Stimulated activated CD4-positive, alpha-beta T cell treated with anti-CD3 and anti-CD28 coated beads, Interleukin-15, amount 100 ng/mL, for 1 hour (primary cell): ENCODE data around the gene WWOX.

Source experiments
- DNase-seq, 2 donors: peaks; one replicate each; pipeline ENCODE4 v3.0.0-alpha.2; 2020; ENCODE audit warnings: low read depth in 1 of 2, low spot score in 1 of 2

The WWOX gene

DNA sequence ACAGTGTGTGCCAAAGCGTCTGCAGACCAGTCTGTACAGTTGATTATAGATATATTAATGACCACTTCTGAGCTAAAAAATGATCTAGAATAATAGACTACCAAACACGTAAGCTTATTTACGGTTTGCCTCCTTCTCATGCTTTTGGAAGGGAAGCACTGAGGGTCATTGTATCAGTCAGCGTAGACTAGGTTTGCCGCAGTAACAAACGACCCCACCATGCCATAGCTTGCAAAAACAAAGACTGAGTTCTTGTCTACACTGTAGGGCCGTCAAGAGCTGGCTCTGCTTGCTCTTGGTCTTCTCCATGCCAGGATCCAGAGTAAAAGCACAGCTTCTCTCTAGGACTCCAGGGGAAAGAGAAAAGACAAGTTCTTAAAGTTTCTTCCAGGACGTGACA, 820.4 kb downstream of the WWOX start:
- no peak for DNase-seq

DNA sequence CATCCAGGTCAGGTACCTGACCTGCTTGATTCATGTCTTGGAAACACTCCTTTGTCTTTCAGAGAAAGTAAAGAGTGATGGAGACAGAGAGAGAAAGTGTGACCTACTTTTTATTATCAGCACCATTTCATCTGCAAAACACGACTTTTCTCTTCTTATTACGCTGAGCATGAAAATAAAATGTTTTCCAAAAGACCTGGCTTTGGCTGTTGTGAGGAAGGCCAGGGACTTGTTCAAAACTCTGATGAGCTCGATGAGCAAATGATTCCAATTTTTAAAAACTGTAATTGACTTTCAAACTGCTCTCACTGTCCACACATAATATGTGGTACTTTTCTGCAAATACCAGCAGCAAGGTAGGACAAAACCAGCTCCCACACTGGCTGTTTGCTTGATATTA, 821.2 kb downstream of the WWOX start:
- DNase-seq, result no peak

DNA sequence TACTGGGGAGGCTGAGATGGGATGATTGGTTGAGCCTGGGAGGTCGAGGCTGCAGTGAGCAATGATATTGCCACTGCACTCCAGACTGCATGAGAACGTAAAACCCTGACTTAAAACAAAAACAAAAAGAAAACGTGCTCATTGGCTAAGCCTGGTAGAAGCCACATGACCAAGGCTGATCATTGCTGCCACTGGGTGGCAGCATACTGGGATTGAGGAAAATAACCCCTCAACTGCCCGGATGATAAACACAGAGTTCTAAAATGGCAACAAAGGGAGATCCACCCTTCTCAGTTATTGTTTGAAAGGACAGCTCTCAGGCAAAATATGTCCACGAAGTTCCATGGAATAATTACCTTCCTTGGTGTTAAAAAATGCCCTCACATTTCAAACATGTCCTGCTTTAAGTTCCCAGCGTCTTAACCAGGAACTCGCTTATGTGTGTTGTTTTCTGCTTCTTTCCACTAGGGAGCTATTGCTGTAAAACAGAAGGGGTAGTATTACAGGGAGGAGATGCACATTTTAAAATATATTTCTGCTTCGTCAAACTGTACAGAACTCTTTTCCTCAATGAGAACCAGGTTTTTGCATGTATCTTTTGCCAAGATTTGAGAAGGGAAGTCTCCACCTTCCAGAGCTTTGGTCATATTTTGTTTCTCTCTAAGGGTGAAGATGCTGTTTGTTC, 825.8 kb downstream of the WWOX start:
- DNase-seq, result peak in 1 of 2 donors; percentile 33

DNA sequence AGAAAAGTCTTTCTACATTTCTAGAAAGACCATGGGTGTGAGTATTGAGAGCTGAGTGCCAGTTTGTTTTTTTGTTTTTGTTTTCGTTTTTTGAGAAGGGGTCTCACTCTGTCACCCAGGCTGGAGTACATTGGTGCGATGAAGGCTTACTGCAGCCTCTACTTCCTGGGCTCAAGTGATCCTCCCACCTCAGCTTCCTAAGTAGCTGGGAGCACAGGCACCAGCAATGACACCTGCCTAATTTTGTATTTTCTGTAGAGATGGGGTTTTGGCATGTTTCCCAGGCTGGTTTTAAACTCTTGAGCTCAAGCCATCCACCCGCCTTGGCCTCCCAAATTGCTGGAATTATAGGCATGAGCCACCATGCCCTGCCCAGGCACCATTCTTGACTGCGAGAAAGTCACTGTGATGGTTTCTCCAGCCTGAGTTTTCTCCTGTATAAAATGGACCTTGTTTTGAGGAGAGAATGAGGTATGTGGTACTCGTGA, 827.3 kb downstream of the WWOX start:
- no peak for DNase-seq

DNA sequence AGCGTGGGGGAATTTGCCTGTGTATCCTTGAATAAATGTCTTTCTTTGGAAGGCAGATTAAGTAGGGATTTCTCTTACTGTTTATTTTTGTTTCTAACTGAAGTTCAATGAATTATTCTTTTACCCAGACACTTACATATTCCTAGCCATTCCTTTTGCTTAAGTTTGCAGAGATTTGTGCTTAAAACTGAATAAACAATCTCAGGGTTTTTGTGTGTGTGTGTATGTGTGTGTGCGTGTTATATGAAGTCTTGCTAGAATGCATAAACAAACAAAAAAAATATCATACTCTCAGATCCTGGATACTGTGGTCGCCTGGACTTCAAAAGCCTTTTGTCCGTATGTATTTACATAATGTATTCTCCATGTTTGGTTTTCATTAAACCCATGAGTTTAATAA, 828.3 kb downstream of the WWOX start:
- no peak for DNase-seq

DNA sequence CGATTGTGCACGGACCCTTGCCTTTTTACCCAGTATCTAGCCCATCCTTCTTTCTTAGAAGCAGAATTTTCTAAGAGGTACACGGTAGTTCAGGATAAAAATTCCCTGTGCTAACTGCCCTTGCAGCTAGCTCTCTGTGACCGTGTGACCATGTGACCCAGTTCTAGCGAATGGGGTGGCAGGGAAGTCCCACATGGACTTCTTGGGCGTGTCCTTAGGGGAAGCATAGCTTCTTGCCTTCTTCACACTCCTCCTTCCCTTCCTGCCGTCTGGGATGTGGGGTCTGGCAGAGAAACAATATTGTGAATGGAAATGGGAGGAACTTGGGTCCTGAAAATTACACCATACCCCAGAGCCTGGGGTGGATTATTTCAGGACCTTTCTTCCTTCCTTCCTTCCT, 830.4 kb downstream of the WWOX start:
- DNase-seq, result no peak

DNA sequence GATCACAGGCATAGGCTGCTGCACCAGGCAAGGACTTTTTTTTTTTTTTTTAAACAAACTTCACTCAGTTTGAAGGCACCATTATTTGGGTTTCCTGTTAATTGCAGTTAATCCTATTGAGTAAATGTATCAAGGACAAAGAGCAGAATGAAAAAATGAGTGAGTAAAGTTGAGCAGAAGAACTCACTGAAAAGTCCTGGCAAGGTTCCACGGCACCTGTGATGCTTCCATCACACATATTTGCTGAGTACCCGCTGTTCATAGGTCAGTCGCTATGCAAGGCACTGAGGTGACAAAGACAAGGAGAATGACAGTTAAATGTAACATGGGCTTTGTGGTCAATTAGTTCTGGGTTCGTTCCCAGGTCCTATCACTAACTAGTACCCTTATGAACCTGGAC, 831.1 kb downstream of the WWOX start:
- no peak for DNase-seq

DNA sequence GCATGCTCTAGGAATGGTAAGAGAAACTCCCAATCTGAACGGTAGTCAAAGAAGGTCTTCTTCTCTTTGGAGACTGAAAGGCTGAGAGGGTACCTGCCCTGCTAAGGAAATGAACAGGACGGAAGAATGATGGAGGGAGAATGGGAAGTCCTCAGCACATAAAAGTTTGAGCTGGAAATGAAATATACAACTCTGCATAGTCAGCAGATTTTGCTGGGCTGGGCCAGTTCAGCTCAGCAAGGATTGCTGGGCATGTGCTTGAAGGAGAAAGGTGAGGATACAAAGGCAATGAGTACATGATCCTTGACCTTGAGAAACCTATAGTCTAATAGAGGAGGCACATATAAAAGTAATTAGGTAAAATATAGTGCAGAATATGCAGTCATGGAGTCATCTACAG, 831.8 kb downstream of the WWOX start:
- no peak for DNase-seq

DNA sequence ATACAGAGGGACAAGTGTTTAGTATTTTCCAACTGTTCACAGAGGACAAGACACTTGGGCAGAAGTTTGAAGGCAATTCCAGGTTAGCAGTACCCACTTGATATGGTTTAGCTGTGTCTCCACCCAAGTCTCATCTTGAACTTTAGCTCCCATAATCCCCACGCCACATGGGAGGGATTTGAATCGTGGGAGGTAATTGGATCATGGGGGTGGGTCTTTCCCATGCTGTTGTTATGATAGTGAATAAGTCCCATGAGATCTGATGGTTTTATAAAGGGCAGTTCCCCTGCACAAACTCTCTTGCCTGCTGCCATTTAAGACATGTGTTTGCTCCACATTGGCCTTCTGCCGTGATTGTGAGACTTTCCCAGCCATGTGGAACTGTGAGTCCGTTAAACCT, 832.2 kb downstream of the WWOX start:
- DNase-seq, result no peak

DNA sequence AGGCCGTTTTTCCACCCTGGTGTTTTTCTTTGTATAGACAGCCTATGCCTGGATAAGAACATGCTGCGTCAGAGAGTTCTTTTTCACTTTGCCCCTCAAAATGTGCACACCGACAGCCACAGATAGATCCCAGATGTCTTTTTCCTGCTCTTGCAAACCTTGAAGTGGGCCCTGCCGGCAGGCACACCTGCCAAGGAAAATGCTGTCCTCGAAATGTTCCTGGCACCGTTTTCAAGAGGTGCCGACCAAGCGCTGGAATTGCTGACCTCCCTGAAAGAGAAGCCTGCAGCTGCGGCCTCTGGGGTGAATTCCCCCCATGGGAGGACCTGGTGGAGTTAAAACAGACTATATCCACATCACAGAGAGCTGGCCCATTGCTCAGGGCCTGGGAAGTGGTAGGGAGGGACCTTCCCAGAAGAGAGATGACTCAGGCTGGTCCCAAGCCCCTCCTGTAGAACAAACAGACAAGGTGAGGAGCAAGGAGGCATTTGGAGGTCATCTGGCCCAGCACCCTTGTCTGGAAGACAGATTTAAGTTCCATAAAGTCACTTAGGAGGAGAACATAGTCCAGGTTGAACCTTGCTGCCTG, 833.0 kb downstream of the WWOX start:
- DNase-seq, result no peak

DNA sequence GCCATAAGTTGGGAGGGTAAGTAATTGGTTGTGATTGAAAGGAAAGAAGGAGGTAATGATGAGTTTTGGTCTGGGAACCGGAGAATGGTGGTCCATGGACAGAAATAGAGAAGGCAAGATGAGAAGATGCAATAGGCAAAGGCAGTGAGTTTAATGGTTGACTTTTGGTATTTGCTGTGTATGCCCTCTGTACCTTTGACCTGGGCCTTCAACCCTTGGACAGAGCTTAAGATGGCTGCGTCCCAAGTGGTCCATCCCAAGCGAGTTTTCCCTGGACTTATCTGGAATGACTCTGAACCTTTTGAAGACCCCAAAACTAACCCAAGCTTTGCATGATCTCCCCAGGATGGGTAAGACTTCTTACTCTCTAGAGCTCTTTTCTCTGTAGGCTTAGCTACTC, 836.6 kb downstream of the WWOX start:
- DNase-seq, result no peak

DNA sequence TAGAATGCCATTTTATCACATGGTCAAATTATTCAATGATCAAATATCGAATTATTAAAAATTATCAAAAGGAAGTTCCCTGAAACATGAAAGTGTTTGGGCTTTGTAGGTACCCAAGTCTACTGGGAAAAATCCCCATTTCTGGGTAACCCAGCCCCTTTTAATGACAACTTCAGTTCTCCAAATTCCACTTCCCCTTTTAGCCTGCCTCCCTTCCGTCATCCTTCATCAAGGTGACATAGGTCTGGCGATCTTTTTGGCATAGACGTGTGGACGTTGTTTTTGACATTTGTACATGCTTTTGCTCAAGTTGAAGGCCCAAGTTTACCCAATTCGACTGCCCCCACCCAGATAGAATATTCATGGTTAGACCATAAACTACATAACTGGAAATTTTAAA, 840.1 kb downstream of the WWOX start:
- DNase-seq, result no peak

DNA sequence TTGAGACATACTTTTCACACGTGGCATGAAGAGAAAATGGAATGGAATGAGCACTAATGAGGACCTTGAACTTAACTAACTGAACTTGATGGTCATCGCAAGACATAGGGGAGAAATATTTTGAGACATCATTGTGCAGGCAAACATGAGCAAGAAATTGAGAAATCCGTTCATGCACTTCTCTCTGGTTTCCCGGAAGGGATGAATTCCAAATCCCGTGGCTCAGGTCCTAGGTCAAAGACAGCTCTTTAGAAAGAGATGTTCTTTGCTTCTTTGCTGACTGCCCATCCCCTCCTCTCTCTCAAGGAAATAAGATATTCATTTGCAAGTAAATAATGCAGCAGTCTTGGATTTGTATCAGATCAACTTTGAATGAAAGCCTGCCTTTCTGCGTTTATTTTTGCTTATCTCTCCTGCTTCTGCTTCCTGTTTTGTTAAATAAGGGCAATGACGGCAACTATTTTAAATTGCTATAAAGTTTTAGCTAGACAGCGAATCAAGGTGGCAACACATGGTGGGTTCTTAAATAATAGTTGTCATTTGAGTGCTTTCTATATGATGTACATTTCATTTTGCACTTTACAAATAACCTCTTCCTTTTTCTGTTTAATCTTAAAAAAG, 843.3 kb downstream of the WWOX start:
- DNase-seq, result no peak

DNA sequence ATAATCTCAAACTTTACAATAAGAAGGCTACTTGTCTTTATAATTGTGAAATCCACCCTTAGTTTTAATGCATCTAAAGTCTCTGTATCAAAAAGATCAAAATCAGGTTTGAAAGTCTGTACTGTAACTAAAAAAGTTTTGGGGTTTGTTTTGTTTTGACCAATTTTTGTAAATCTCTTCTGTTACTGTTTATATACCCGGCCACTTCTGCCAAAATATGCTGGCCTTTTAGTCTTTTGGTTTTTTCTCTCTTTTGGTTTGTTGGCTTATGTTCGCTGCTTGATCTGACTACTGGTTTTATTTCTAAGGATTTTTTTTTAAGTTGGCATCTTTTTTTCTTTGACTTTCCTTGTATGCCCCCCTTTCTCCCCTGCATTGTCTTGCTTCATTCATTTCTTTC, 845.9 kb downstream of the WWOX start:
- DNase-seq, result no peak

DNA sequence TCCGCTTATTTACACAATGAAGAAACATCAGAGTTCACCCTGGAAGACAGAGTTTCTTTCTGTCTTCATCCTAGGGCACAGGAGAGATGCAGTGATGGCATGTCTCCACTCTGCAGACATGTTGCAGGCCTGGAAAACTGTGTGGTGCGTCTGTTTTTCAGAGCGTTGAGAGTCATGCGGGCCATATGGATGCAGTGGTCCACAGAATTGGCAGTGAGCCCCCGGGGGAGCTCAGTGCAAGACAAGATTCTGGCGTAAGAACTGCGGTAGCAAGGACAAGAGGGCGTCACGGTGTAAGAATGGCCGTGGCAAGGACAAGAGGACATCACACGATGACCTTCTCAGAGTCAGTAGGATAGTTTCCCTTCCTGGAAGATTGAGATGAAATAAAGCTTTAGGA, 847.1 kb downstream of the WWOX start:
- no peak for DNase-seq

DNA sequence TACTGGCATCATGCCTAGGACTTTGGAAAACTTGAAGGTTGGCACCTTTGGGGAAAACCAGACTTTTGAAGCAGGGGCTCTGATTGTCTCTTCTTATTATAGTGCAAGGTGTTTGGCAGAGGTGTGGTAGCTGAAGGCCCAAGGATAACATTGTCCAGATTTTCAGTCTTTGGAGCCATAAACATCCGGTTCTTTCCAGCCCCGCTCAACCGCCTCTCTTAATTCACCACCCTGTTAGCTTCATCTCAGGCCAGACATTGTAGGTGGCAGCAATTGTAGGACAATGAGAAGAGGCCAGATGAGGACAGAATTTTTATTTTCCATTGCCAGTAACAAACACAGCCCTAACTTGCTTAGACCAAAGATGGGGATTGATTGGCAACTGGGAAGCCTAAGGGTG, 851.3 kb downstream of the WWOX start:
- no peak for DNase-seq

DNA sequence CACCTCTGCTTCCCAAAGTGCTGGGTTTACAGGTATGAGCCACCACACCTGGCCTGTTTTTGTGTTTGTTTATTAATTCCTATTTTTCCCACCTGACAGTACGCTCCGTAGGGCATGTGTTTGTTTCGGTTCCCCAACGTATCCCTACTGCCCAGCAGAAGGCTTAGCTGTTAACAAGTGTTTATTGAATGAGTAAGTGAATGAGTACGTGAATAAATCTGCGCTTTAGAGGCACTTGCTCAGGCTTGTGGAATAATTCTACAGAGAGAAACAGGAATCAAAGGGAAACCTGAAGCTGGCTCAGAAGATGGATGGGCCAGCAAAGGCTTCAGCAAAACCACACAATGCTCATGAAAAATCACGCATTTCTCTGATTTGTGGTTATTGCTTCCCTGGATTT, 853.2 kb downstream of the WWOX start:
- DNase-seq, result no peak

DNA sequence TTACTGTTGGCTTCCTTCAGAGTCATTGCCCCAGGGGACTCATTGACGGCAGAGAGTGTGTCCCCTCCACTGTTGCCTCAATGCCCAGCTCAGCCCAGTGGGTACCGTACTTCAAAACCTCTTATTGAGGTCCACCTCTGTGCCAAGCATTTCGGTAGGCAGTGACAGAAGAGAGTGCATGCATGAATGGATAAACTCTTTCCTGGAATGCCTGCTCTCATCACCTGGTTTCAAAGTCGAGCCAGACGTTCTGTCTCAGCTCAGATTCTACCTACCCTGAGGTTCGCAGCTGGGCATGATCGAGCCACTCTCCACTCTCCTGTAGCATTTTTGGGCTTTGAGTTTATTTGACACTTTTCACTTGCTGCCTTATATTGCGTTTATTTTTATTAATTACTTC, 854.1 kb downstream of the WWOX start:
- no peak for DNase-seq

DNA sequence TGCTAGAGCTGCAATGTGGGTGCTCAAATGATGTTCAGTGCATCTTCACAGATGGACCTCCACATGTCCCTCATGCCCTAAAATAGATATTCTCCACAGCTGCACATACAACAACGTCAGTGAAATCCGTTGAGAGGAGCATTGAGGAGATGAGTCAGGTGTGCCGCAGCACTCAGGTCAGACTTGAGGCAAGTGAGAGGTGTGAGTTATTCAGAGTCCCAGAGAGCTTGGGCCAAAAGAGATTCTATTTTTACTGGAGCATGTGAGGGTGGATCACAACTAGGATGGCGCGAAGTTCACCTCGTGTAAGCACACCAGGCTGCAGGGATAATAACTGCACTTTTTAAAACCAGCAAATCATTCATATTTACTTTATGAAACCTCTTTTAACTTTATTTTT, 855.8 kb downstream of the WWOX start:
- DNase-seq, result no peak

DNA sequence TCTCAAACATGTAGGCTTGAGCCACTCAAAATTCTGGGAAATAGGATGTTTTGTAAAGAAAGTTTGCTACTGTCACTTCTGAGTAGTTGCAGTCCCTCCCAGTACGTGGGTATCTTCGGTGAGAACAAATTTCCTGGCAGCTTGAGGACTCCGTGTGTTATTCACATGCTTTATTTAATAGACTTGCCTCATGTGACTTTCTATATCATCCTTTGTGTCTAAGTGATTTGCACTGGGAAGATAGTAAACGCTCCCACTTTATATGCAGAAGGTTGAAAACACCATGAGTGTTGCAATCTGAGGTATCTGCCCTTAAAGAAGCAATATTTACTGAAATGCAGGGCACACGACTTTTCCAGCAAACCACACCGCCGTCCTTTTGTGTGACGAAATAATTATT, 857.4 kb downstream of the WWOX start:
- DNase-seq, result no peak

DNA sequence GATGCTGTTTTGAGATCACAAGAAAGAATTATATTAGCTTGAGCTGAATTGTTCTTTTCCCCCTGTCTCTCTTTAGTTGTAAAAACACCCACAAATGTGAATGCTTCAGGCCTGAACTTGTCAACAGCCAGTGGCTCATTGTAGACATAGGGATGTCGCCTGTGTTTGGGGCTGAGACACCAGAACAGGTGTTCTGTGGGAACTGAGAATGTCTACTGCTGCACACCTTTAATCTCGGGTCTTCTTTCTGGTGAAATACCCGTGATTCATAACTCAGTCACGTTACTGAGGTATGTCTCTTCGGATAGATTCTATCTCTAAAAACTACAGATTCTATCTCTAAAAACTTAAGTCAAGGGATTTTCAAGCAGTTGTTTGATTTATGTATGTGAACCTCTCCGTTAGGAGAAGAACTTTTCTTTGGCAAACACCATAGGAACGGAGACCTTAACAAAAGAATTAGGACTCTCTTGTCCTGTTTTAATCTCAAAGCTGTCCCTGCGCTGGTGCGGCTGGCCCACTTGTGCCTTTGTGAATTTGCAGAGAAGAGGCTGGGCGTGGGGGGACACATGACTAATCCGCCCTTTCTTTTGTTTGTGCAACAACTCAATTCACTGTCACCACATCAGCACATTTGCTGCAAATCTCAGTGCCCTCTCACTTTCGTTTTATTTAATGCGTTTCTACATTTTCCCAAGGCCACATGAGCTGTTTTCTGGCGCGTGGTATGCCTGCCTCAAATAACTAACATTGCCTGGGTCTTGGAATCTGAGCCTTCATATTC, 858.1 kb downstream of the WWOX start:
- DNase-seq, result peak in 1 of 2 donors; percentile 10

DNA sequence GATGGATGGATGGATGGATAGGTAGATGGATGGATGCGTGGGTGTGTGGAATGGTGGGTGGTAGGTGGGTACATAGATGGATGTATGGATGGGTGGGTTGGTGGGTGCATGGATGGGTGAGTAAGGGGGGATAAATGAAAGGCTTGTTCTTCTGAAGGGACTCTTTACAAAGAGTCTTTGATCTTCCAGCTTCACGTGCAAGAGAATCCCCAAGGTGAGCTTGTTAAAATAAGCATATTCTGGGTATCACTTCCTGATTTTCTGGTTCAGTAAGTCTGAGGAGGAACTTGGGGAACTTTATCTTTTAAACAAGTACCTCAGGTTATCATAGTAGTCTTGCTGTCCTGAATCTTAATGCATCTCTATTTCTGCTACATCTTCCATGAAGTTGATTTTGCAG, 862.0 kb downstream of the WWOX start:
- no peak for DNase-seq
